ENCODE measurements around the gene VDR.

Gene VDR

DNA sequence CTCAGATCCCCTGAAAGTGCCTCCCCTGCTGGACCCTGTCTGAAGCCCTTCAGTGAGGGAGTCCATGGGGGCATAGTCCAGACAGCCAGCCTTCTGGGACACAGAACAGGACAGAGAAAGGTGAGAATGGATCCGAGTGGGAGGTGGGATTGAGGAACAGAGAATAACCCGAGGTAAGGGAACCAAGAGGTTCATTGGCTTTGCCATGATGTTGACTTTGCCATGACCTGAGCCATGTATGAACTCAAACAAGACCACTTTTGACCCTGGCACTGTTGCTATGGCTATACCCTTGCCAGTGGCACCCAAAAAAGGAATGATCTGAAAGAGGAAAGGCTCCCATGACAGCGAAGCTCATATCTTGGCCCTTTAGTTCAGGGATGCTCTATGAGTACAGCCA lies 22.6 kb upstream of the VDR start:
- no peak for DNase-seq

DNA sequence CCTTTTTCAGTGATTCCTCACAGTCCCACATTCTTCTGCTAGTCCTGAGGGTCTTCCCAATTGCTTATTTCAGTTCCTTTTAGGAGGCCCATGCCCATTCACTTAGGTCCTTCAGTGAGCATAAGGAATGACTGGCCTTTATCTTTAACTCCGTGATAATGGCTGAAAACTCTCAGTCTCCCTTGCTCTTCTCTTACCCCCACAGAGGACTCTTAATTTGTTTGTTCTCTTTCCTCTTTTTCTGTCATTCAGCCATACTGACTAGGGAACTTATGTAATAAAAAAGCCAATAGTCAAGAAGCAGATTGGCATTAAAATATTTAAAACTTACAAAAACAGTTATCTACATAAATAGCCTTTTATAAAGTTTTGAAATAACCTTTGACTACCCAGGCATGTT lies 17.1 kb upstream of the VDR start:
- DNase-seq = no peak

DNA sequence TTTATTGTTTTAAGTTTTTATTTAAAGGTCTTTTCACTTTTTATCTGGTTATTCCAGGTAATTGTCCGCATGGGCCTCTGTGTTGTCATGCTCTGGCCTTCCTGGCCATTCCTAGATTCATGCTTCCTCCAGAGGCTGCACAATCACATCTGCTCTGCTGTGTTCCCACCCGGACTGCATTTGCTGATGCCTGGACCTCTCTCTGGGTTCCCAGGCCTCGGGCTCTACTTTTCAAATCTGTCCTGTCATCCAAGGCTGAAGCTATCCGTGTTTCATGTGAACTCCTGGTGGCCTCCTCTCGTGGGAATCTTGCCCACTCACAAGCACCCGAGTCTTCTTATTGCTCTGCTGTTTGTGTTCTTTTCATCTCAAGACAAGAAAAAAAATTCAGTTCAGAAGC lies 16.1 kb upstream of the VDR start:
- DNase-seq = no peak

DNA sequence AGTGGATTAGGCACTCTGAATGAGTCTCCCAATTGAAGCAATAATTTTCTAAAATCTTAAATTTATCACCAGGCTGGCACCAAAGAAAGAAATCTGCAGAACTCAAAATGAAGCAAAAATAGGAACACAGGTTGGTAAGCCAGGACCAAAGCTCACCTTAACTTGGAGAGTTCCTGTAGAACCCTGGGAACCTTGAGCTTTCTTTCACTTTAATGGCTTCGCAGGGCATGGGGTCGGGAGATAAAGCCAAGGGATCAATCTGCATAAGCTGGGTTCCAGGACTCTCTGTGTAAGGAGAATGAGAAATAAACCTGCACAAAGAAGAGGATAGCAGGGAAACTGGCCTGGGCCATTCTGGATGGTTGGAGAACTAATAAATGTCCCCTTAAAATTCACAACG lies 8.3 kb upstream of the VDR start:
- DNase-seq = no peak

DNA sequence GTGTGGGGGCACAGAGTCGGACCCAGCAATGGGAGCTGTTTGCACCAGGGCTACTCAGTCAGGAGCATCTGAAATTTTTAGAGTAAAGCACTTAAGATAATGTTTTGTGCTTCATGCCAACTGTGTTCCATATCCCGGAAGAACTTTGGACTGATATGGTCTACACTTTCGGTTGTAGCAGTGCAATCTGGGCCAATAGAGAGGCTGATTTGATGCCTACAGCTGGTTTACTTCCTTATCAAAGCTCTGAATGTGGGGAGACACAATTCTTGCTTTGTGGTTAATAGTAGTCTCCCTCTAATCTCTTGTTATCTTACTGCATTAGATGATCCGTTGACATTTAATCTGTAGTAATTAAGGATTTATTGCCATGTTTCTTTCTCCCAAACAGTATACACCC lies 7.8 kb upstream of the VDR start:
- no peak for DNase-seq

DNA sequence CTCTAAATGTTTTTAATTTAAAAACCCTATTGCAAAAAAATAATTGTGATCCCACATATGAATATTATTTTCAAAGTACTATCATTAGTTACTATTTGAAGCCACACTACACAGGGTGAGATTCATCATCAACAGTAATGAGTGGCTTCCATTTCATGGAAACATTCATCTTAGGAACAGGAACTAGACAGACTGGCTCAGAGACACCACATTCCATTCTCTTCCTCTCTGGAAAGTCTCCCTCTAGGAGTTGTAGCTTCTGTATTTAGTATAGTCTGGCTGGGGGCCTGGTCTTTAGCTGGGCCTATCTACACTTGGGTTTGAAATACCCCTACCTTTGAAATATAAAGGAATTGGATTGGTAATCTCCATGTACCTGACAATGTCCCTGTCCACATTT lies 6.2 kb upstream of the VDR start:
- DNase-seq = no peak

DNA sequence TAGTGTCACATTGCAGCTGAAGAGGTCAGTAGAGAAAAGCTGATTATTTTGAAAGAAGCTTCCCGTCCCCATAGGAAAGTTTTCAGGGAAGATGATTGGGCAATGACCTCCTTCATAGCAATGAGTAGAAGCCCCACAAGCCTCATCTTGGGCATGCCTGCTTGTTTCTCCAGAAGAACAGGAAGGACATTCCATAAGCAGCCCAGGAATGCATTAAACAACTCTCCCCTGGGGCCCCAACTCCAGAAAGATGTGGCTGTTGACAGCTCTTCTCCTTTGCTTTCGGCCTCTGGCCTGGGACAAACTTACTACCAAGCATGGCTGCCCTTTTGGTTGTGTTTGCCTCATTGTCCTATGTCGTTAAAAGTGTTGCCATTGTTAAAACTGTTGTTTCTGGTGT lies 5.7 kb upstream of the VDR start:
- DNase-seq = no peak

DNA sequence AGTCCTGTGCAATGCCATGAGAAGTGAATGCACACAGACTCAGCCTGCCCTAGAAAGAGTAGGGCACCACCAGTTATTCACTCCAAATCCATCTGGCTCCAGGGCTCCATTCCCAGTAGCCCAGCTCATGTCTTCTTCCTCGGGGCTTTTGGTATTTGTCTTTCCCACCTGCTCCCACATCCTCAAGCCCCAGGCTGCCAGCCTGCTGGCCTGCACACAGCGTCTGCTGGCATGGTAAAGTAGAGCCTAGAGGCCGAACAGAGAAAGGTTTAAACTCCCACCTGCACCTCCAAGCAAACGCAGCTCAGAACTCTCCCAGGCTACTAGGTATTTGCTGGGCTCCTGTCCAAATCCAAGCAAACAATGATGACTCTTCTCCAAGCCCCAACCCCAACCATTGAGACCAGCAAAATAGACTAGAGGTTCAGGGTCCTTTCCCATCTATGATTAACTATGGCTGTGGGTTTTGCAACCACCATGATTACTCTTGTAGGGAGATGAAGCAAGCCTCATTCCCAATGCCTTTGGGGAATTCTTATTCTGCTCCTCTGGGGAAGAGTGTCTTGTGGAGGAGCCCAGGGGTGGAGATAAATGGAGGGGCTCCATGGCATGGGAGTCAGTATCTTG lies 5.2 kb upstream of the VDR start:
- no peak for DNase-seq

DNA sequence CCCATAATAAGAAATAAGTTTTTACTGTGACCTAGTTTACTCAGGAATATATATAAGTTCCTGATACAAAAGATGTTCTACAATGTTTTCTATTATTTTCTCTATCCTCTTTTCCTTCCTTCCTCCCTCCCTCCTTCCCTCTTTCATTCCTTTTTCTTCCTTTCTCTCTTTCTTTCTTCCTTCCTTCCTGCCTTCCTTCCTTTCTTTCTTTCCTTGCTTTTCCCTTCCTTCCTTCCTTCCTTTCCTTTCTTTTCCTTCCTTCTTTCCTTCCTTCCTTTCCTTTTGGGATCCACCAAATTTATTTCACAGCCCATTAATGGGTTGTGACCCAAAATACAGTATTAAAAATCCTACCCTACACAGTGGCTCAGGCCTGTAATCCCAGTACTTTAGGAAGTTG lies 3.9 kb upstream of the VDR start:
- DNase-seq = no peak

DNA sequence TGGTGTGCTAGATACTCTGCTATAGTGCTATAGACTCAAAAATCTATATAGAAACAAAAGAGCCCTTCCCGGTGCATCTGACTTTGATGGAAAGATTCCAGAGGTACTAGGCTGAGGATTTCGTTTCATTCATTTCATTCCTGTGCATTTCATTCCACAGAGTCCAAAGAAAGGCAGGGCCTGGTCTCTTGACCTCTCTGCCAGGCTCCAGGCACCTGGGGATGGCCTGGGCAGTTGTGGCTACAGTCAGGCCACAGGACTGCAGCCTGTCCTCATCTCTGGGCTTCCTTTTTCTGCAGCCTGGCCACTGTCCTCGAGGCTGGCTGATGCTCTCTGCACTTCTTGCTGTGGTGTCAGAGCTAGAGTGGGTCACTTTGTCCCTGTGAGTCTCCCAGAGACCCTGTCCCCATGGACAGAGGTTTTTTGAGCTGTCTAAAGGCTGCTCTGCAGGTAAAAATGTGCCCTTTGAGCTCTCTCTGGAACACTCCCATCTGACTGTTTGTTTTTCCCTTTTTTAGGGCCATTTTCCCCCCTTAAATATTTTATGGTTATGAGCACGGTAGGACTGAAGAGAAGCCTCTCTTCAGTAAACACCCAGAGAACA lies 3.2 kb upstream of the VDR start:
- no peak for DNase-seq

DNA sequence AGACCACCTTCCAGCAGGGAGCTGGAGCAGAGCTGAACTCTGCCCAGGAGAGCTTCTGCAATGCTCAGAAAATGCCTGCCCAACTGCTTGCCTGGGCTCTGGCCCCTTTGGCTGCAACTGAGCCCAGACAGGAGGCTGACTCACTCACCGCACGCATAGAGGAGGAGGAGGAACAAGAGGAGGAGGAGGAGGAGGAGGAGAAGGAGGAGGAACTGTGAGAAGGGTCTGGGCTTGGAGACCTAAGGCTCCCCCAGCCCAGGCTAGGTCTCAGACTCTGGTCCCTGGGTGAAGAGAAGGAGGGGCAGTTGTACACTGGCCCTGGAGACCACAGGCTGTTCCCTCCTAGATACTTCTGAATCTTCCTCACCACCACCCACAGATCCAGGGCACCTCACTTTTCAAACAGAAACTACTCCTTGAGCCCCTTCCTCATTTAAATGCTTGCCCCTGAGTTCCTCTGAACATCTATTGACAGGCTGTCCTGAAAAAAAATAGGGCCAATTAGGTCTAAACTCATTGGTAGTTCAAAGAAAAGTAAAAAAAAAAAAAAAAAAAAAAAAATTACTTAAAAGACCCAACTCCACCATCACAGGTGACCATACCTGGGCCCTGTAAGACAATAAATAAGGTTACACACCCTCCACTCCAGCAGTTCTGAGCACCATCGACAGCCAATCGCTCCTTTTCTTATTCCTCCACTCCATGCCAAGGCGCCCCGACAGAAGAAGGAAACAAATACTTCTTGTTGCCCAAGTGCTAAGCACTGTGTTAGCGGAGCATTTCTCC lies 674 bp downstream of the VDR start:
- peak; percentile 36 for DNase-seq

DNA sequence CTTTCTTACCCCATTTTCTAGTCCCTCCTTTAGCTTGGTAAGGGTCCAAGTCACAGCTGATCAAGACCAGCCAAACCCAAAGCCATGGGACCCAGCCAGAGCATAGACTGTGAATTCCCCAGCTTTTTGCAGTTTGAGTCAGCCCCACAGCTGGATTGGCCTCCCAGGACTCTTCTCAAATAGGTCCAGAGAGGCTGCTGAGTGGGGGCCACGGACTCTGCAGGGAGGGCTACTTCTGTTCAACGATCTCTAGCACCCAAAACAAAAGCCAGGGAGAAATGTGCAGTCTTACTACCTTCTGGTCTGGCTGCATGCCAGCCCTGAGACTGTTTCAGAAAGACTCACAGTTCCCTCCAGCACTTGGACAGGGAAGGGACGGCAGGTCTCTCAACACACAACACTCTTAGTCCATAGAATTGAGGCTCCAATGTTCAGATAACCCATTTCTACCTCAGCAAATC lies 1.6 kb downstream of the VDR start:
- DNase-seq = no peak

DNA sequence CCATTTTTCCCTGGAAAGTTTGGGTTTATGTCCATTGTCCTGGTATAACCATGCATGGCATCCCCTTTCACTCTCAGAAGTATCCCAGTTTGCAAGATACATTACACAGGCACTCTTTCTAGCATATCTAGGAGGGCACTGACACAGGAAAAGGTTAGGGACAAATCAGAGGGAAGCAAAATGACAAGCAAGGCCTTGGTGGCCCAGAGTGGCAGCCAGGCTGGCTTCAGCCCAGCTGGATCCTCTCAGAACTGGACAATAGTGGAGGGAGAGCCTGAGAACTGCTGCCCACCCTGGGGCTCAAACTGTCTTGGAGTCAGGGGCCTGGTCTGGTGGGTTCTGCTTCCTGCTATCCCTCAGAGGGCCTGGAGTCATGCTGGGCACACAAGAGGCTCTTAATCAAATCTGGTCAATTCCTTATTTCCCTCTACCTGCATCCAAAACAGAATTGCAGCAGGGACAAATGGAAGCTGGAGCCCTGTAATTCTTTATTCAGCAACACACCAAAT lies 2.6 kb downstream of the VDR start:
- DNase-seq = no peak

DNA sequence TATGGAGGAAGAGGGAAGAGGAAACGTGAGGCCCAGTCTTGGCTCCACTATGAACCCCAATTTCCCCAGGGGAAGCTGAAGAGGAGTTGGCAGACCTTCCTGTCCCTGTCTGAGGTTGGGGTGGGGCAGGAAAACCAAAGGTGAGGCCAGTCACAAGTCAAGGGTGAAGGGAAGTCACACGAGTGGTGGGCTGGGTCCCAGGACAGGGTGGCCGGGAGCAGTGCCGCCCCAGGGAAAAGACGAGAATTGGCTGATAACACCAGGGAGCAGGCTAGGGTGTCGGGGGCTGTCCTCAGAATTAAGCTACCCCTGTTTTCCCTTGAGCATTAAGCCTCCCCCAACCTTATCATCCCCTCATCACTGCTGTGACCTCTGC lies 3.1 kb downstream of the VDR start:
- DNase-seq = no peak

DNA sequence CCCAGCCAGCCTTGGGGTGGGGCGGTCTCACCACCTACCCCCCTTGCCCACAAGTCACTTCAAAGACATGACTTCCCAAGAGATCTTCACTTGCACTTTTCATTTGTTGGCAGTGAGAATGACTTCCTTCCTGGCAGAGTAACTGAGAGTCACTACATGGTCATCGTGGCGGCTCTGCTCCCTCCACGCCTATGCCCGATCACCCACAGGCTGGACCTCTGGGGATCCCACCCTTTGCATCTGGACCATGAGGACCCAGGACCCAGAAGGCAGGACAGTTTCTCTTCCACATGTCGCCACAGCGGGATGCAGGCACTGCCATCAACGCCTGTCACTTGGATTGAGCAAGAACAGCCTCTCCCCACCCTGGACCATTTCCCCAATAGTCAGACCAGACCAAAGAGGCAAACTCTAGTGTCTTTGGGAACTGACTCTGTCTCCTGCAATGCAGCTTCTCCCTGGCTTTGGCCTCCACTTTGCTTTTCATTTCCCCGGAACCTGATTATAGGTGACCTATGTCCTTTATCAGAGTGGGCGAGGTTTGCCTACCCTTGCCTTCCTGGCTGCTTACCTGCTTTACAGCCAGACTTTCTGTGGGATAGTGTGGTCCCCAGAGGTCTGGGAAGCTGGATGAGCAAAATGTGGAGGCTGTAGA lies 3.6 kb downstream of the VDR start:
- DNase-seq = no peak

DNA sequence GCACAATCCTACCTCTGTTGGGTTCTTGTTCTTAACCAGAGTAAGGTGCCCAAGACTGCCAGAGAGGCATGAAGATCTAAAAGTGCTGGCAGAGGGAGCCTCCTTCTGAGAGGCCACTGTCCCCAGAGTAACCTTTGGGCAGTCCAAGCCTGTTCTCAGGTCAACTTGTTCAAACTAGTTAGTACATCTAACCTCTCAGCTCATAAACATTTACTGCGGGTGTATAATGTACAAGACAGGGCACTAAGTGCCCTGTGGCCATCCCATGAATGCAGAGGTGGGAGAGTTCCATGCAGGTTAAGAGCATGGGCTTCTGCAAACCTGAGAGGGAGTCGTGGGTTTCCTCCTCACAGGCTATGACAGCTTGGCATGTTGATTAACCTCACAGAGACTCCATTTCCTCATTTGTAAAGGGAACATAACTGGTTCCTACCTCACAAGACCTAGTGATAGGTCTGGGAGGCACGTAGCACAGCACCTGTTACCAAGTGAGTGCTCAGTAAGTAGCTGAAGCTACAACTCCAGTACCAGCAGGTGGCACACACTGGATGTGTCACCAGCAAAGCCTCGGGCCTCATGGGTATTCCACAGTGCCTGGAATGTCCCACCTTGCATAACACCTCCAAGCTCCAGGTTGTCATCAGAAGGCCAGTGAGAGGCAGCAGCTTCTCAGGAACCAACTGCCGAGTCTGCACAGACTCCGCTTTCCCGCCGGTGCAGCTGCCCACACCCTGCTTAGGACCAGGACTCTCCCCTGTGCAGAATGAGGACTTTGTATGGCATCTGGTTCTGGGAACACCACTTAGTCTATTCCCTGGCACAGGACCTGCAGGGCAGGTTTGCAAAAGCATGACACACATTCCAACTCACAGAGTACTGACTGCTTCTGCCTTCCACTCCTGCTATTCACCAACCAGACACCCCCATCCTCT lies 4.4 kb downstream of the VDR start:
- no peak for DNase-seq

DNA sequence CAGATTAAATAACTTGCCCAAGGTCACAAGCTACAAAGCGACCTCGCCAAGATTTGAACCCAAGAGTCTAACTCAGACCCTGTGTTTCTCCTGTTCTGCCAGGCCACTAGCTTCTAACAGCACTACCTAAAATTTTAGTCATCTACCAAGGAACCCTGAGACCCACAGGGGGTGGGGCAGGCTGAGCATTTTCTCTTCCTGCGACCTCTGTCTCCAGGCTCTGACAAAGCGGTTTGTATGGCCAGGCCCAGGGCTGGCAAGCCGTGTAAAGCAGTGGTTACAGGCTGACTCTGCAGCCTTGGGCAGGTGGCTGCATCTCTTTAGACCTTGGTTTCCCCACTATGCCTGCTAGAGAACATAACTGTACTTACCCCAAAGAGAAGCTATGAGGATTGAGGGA lies 5.3 kb downstream of the VDR start:
- no peak for DNase-seq

DNA sequence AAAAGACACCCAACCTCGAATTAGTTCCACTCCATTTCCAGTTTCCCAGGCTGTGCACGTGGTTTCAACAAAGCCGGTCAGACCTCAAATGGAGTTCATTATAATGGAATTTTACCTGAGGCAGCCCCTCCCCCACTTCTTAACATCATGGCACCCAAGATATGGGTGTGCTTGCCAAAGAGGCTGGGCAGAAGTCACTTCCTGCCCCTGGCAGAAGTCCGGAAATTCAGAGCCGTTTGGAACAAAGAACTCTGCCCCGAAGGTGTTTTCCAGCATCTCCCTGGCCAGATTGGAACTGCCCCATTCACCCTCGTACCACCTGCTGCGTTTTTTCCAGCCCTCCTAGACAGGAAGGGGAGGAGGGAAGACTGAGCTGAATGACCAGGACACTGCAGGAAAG lies 8.2 kb downstream of the VDR start:
- DNase-seq = no peak

DNA sequence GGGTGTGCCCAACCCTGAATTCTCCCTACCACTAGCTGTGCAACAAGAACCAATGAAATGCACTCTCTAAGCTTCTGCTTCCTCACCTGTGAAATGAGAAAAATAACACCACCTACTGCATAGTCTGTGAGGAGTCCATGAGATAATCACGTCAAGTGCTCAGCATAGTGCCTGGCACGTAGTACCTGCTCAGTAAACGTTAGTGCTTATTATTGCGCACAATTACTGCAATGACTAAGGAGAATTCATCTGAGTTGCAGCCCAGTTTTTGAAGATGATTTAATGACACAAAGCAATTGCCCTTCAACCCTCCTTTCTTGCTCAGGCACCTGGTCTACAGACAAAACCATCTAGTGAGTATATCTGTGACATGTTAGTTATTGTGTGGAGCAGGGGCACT lies 8.8 kb downstream of the VDR start:
- no peak for DNase-seq

DNA sequence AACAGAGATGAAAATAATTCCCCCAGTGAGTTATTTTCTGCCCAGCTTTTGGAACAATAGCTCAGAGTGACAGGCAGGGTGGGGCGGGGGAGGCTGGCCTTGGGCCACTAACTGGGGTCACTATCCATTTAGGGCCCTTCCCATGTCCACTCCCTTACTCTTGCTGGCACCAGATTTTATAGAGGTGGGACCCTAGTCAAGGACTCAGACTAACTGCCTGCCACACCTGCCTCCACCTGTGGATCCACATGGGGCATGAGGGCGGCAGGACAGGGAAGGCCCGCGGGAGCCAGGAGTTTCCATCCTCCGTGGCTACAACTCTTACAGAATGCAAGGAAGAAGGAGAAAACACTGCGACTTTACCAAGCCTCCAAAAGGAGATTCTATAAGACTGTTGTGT lies 10.1 kb downstream of the VDR start:
- no peak for DNase-seq

DNA sequence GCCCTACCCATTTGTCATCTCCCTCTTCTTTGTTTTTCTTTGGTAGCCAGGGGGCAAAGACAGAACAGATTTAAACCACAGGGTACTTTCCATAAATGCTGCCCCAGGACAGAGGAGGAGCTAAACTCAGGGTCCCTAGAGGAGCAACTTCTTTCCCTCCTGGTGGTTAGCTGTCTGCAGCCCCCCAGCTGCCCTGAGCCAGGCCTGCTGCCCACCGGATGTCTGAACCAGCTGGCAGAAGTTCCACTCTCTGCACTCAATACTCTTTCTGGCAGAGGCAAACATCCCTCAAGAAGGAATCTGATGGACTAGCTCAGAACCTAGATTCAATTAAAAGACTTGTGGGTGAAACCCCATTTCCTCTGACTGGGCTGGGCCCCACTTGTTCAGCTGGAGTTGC lies 10.7 kb downstream of the VDR start:
- no peak for DNase-seq

DNA sequence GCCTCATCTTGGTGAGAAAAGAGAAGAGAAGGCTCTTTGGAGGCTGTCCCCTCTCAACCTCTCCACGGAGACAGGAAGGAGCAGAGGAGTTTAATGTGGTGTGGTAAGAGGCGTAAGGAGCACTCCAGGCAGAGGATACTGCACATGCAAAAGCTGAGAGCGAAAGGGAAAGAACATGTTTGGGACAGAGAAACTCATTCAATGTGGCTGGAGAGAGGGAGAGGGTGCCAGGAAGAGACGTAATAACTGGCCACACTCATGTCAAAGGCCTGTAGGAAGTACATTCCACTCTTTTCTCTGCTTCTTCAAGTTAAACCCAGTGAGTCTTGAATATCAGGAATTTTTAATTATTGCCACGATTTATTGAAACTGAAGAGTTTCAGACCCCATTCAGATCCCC lies 12.0 kb downstream of the VDR start:
- DNase-seq = no peak

DNA sequence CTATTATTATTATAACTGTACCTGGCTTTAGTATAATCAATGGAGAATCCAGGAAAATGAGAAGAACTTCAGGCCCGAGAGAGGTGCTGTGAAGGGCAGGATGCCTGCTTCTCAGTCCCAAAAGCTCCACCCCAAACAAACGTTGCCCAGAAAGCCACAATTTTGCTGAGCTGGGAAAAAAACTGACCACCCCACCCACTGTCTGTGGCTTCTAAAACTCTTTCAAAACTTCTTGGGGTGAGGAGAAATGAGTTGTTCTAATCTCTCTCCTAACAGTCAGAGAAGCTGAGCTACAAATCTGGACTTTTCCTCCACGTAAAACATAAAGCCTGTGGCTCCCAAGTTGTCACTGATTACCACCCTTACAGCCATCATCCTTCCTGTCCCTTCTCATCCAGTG lies 13.4 kb downstream of the VDR start:
- DNase-seq = no peak
